Measurements from ENCODE around the gene CASP10.
"Not testable (repeated sequence)": the region's sequence is repeated elsewhere in the genome, so short reads cannot be mapped to it uniquely, and the experiment has no call there.

CASP10 gene

DNA sequence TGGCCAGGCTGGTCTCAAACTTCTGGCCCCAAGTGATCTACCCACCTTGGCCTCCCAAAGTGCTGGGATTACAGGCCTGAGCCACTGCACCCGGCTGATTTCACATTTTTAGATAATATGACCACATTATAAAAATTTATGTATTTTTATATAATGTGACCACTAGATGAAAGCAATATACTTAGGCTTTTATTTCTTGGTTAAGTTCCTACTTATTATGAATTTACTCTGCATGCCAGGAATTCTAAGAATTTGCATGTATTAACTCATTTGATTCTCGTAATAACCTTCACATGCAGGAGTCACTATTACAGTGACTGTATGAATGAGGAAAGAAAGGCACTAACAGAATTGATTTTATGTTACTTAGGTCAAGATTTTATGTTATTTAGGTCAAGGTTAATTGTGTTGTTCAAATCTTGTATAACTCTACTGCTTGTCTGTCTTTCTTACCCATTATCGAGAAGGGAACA lies 51.8 kb downstream of the CASP10 start:
- no peak for DNase-seq

DNA sequence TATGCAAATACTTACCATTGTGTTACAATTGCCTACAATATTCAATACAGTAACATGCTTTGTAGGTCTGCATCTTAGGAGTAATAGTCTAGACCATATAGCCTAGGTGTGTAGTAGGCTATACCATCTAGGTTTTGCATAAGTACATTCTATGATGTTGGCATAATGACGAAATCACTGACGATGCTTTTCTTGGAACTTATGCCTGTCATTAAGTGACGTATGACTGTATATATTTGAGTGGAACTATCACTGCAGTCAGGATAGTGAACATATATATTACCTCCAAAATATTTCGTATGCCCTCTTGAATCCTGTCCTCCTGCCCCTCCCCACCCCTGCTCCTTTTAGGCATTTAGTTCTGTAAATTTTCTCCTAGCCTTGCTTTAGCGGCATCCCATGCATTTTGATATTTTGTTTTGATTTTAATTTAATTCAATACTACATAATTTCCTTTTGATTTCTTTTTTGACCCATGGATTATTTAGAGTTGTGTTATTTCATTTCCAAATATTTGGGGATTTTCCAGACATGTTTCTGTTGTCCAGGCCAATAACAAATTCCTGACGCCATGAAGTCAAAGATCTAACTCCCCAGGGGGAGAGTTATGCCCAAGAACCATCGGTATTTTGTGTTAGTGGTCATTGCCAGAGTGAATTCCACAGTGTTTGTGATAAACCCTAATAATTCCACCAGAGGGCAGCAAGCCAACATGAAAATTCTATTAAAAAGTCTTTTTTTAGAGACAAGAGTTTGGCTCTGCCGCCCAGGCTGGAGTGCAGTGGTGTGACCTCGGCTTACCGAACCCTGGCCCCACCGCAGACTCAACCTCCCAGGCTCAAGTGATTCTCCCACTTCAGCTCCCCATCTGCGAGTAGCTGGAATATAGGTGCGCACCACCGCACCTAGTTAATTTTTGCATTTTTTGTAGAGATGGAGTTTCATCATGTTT lies 53.2 kb downstream of the CASP10 start:
- DNase-seq: peak; percentile 57

DNA sequence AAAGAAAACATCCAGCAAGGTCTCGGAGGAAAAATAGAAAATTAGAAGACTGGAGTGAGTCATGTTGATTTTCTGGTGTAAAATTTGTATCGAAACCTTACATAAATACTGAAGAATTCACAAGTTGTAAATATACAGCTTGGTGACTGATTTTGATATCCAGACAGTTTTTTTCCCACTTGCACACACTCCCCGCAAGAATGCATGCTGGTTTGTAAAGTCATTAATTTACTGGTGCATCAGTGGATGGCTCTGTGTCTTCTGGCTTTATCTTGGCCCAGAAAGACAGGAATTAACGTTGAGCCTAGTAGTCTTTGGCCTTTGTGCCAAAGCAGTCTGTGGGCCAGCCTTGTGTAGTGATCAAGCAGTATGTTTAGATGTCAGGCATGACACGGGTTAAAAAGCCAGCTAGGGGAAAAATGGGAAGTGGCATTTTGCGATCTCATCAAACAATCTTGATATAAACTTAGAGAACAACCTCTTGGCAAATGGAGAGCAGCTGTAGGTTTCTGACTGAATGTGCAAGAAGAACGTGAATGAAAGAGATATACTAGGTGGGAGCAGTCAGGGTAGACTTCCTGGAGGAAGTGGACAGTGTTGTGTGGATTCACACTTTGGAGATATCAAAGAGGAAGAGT lies 54.7 kb downstream of the CASP10 start:
- no peak for DNase-seq

DNA sequence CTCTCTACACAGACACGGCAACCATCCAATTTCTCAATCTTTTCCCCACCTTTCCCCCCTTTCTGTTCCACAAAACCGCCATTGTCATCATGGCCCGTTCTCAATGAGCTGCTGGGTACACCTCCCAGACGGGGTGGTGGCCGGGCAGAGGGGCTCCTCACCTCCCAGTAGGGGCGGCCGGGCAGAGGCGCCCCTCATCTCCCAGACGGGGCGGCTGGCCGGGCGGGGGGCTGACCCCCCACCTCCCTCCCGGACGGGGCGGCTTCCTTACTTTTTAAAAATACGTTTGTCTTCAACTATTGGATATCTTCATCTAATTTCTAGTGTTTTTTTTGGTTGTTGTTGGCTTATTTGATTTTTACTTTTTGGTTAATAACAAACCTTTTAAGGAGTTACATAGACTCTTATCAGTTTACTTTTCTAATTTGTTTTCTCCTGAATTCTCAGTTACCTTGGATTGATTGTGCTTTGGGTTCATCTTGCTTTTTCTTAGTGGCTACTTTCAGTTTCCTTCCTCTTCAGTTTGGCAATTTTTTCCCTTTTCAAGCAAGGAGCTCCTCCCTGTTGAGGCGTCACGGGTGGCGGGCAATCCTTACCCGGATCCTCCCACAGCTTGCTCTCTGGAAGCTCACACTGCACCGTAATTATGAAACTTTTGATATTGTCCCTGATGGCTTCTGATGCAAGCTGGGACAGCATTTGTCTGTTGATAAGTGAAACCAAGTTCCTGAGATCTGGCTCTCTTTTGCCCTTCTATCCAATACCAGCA lies 56.4 kb downstream of the CASP10 start:
- not testable (repeated sequence) for DNase-seq

DNA sequence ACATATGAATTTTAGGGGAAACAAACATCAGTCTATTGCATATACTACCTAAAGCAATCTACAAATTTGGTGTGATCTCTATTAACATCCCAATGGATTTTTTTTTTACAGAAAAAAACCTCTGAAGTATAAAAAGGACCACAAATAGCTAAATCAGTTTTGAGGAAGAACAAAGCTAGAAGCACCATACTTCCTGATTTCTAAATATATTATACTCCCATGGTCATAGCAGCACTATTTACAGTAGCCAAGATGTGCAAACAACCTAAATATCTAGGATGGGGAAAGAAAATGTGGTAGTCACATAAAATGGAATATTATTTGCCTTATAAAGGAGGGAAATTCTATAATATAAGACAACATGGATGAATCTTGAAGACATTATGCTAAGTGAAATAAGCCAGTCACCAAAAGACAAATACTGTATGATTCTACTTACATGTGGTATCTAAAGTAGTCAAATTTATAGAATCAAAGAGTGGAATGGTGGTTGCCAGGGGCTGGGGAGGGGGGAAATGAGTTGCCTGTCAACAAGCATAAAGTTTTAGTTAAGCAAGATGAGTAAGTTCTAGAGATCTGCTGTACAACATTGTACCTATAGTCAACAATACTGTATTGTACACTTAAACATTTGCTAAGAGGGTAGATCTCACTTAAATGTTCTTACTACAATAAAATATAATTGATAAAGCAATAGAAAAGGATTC lies 59.8 kb downstream of the CASP10 start:
- no peak for DNase-seq

DNA sequence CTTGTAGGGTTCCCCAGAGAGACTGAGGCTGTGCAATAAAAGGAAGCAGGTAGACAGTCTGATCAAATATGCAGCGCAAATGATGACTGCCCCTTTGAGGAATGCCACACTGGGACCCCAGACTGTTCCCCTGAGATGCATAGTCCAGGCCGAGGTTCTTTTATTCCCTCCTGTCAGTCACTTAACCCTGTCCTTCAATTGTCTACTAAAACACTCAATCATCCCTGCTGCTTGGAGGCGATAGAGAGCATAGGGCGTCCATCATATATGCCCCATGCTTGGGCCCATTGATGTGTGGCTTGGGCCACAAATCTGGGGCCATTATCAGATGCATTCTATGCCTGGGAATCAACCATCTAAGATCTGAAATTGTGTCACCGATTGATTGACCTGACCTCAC lies 61.9 kb downstream of the CASP10 start:
- no peak for DNase-seq

DNA sequence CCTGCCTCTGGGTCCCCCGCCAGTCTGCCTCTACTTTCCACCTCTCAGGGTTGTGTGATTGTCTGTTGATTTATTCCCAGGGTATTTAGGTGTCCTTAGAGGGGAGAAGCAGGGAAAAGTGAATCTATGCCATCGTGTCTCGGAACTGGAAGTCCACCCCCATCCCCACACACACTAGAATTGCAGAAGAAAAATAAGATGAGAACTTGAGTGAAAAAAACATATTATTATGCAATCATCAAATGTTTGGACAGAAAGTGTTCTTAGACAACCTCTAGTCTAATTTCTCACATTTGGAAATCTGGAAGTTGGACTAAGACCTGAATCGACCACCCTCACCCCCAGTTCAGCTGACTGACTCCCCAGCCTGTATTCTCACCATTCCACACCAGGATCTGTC lies 63.3 kb downstream of the CASP10 start:
- DNase-seq: no peak

DNA sequence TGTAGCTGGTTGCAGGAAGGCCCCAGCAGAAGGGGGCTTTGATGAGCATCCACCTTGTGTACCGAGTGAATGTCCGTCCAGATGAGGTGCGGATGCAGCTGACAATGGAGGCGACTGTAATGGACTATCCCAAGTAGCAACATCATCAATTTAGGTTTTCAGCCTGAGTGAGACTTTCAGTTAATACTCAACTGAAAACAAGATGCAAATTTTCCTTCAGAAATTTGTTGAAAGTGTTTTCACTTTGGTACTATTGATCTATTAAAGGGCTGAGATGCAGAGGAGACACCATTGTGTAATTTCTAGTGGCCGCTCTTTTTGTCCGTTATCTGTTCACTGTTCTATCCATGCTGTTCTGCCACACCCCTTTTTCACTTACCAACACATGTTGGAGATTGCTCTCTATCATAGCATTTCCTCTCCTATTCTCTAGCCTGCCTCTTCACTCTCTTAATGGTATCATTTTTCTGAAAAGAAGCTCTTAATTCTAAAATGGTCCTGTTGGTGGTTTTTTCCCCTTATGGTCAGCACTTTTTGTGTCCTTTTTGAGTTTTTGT lies 65.4 kb downstream of the CASP10 start:
- DNase-seq: no peak

DNA sequence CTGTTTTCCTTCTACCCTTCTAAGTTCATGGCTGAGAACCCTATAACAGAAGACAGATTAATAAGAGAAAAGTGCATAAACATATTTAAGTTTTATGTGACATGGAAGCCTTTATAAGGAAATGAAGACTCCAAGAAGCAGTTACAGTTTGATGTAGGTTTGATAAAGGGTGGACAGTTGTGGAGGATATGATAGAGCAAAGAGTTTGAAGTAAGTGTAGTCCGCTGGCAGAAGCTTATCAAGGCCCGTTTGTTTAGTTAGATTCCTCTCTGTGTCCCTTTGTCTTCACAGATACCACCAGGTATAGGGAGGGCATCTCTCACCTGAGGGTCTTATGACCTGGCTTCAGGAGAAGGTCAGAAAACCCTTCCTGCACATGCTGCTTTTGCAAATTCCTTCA lies 66.9 kb downstream of the CASP10 start:
- DNase-seq: no peak

DNA sequence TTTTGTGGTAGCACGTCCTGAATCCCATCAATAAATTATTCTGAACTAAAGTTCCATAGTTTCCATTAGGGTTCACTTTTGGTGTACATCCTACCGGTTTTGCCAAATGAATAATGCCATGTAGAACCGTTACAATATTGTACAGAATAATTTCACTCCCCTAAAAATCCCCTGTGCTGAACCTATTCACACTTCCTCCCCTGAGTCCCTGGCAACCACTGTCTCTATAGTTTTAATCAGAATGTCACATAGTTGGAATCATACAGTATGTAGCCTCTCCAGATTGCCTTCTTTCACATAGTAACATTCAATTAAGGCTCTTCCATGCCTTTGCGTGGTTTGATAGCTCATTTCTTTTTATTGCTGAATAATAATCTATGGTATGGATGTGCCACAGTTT lies 67.8 kb downstream of the CASP10 start:
- DNase-seq: no peak

DNA sequence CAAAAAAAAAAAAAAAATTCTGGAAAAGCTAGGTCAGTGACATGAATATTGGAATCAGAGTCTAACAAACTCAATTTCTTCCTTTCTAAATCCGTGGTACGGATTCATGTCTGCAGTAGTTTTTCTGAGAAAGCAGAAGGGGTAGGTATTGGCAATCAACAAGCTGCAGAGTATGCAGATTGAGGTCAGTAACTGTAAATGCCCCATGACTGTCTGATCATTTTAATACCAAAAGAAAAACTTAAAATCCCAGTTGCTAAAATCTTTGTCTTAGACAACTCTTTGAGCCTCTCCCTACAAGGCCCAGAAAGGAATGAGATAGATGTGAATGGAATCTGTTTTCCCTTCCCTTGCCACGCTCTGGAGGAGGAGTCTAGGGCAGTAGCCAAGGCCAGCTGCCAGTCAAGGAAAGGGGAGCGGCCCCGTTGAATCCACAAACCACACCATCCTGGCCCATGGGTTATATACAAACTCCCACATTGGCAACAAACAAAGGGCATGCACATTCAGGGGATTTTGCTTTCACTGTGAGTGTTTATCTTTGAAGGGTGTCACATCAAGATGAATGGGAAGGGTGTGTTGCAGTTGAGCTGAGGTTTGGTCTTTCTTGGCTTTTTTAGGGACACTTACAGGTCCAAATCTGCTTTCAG lies 71.3 kb downstream of the CASP10 start:
- no peak for DNase-seq

DNA sequence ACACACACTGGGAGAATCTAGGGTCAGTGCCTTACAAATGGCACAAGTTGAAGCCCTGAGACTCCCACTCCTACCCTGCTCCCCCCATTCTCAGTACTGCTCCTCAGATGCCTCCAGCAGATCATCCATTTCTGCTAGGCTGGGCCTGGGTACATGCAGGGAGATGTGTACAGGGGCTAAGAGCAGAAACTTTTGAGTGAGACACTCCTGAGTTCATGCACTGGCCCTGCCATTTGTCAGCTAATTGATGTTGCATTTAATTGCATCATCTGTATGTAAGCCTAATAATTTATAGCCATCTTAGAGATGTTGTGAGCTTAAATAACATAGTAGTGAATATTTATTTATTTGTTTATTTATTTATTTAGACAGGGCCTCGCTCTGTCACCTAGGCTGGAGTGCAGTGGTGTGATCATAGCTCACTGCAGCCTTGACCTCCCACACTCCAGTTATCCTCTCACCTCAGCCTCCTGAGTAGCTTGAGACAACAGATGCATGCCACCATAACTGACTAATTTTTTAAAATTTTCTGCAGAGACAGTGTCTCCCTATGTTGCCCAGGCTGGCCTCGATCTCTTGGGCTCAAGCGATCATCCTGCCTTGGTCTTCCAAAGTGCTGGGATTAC lies 72.6 kb downstream of the CASP10 start:
- DNase-seq: no peak

DNA sequence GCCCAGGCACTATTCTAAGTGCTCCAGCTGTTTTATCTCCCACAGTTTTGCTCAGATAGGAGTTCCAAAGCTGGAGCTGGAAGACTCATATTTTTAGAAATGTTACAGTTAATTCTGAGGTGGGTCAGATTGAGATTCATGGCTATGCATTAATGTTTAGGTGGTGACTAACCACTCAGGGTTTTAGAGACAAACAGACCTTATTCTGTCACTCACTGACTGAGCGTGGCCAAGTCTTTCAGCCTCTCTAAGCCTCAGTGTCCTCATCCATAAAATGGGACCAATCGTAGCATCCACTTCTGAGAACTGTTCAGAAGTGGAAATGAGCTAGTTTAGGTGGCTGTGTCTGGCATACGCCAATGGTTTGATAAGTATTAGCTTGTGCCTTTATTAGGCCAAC lies 73.1 kb downstream of the CASP10 start:
- DNase-seq: no peak

DNA sequence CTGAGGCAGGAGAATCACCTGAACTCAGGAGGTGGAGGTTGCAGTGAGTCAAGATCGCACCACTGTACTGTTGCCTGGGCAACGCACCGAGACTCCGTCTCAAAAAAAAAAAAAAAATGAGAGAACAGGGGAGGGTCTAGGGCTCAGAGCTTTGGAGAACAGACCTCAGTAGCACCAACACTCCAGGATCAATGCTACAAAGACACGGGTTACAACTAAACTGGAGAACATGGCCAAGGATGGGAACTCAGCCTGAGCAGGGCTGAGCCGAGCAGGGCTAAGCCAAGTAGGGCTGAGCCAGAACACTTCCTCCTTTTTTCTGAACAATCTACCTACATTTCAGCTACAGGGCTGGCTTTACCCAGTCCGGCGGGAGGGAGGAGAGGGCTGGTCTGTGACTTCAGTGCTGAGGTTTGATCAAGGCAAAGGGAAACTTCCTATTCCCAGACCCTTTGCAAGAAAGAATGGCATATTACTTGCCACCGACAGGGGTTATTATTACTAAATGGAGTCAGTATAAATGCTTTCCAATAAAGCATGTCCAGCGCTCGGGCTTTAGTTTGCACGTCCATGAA lies 74.5 kb downstream of the CASP10 start:
- DNase-seq: peak; percentile 56

DNA sequence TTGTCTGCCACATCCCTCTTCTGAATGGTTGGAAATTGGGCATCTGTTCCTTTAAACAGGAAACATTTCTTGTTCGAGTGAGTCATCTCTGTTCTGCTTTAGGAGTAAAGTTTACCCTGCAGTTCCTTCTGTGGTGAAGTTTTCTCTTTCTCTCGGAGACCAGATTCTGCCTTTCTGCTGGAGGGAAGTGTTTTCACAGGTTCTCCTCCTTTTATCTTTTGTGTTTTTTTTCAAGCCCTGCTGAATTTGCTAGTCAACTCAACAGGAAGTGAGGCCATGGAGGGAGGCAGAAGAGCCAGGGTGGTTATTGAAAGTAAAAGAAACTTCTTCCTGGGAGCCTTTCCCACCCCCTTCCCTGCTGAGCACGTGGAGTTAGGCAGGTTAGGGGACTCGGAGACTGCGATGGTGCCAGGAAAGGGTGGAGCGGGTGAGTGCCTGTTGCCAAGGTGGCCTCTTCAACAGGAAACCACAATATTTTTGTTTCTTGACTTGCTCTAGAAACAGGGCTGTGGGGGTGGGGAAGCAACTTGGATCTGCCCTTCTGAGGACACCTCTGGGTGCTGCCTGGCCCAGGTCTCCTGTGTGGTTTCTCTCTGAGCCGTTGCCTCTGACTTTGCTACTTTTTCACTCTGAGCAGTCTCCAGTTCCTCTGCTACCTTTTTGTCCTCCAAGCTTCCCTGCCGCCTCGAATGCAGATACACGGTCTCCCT lies 75.2 kb downstream of the CASP10 start:
- peak; percentile 60 for DNase-seq

DNA sequence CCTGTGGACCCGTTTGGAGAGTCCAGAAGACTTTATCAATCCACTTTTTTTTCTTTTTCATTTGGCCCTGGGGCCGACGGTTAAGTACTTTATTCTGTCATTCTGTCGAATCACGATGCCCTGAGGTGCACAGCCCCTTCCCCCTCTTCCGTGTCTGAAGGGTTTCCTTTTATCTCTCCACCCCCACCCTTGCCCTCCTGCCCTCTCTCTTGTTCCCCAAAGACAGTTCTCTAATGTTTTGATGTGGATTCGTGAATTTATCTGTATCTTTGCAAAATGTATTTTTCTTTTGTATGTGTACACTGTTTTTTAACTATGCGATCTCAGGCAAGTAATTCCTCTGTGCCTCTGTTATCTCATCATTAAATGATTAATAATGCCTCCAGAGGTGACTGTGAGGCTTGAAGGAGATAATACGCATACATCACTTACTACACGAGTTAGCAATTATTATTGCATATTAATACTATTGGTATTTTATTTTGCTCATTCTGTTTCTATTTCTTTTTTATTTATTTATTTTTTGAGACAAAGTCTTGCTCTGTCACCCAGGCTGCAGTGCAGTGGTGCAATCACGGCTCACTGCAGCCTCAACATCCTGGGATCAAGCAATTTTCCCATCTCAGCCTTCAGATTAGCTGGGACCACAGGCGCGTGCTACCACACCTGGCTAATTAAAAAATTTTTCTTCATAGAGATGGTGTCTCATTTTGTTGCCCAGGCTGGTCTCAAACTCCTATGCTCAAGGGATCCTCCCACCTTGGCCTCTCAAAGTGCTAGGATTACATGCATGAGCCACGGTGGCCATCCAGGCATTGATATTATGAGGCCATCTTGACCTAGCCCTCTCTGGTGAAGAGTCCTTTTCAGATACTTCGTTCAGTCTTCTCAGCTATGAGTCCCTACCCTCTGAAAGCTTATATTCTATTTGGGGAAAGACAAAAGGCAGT lies 76.0 kb downstream of the CASP10 start:
- DNase-seq: no peak

DNA sequence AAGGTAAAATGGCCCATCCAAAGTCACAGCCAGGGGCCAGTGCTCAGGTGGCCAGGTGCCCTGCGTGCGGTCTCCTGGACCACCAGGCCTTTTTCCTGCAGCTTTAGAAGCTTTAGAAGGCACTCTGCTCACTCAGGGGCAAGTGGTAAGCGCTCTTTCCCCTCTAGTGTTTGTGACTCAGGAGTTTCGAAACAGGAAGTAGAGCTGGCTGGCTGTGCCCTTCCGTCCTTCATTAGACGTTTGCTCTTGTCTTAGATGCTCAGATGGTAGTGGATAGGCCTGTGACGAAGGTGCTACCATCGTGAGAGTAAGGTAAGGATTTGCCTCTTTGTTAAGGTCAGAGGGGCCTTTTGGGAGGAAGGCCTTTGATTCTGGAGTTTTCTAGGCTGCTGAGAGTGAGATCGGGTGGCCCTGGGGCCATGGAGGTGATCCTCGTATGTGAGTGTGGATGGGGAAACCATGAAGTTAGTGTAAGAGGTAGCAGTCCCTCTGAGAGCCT lies 77.4 kb downstream of the CASP10 start, which contains the start of gene CASP8:
Gene CASP8 (plus strand): TSS at position 235 of the 499 bp plus-strand sequence. CDS start 5,951 bp downstream, outside the sequence.
- no peak for DNase-seq

DNA sequence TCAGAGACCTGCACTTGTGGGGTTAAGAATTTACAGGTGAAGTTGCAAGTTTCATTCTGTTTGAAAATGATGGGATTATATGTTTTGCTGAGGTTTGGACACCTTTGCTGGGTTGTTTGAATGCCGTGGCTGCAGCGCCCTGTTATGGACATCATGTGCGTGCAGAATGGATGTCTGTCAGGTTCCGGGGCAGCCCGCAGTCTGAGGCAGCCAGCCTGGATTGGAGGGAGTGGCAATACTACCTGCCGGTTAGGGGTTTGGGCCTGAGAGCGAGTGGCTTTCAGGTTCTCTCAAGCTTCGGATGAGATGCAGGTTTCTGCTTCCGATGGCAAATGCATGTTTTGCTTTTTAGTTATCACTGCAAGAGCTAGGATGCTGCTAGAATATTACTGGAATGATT lies 78.5 kb downstream of the CASP10 start:
- no peak for DNase-seq

DNA sequence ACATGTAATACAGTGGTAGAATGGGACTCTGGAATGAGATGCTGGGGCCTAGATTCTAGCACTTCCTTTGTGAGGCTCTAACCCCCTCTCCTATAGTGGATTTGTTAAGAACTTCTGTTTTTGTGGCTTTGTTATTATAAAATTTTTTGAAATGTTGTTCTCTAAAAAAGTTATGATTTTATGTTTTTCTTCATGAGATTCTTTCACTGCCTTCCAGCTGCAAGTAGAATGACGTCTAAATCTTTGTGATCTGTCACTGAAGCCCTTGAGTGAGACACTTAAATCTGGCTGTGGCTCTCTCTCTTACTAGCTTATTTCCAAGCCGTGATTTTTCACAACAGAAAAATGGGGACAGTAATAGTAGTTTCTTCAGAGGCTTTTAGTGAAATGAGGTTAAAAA lies 79.0 kb downstream of the CASP10 start:
- no peak for DNase-seq

Measured in DMS79 treated with DMSO at 0.1 percent for 48 hours (cell line).